A549 treated with GW870086 at 1 μM for 4 hours (cell line): ENCODE data around the gene ABCA4. TPM values are rescaled to one million over a fixed set of nuclear protein-coding genes. Genes with fewer than 3 reads are reported as not detected.

ENCODE experiments used
- total RNA-seq: library from RNA; stranded (reverse); fragments of 200-300 nt; extraction: Qiagen RNA extraction; gene quantifications from 5 replicates; pipeline ENCODE4 v1.2.3, GENCODE V29; 2022; ENCODE audit warnings: low read depth

The ABCA4 gene
- 0.06 to 0.54 TPM (median 0.30 TPM) in 5 replicates for total RNA-seq

GRCh38 chr1:94120991-94121390 lies at the start of gene ABCA4:
Gene ABCA4 (minus strand): TSS chr1:94121148. CDS start chr1:94121045, 103 bp downstream.

Other genes starting within 250 kb of the ABCA4 start
- 41.0 to 44.7 TPM (median 44.3 TPM) in 5 replicates for gene DNTTIP2, start 241.9 kb downstream of the ABCA4 start, total RNA-seq
- gene GCLM, start 211.7 kb downstream of the ABCA4 start, total RNA-seq: 86.0 to 101 TPM (median 93.1 TPM) in 5 replicates
- gene ARHGAP29, start 116.4 kb upstream of the ABCA4 start, total RNA-seq: 11.0 to 16.5 TPM (median 15.2 TPM) in 5 replicates